GM12875 (cell line): ENCODE data around the gene TOP2A.

ENCODE experiments used
- H3K4me3 ChIP-seq: one replicate; pipeline ENCODE4 v1.5.1; 2011; ENCODE audit warnings: low read depth, low read length, control low read depth
- TF ChIP-seq, protein P1 (sequence below): IDR thresholded peaks from 2 replicates; pipeline ENCODE4 v1.5.1; 2011; ENCODE audit warnings: low read depth, mild to moderate bottlenecking, control low read depth, inconsistent platforms, low read length, moderate library complexity, borderline replicate concordance; ENCODE audit not compliant: insufficient read depth

The TOP2A gene, protein sequence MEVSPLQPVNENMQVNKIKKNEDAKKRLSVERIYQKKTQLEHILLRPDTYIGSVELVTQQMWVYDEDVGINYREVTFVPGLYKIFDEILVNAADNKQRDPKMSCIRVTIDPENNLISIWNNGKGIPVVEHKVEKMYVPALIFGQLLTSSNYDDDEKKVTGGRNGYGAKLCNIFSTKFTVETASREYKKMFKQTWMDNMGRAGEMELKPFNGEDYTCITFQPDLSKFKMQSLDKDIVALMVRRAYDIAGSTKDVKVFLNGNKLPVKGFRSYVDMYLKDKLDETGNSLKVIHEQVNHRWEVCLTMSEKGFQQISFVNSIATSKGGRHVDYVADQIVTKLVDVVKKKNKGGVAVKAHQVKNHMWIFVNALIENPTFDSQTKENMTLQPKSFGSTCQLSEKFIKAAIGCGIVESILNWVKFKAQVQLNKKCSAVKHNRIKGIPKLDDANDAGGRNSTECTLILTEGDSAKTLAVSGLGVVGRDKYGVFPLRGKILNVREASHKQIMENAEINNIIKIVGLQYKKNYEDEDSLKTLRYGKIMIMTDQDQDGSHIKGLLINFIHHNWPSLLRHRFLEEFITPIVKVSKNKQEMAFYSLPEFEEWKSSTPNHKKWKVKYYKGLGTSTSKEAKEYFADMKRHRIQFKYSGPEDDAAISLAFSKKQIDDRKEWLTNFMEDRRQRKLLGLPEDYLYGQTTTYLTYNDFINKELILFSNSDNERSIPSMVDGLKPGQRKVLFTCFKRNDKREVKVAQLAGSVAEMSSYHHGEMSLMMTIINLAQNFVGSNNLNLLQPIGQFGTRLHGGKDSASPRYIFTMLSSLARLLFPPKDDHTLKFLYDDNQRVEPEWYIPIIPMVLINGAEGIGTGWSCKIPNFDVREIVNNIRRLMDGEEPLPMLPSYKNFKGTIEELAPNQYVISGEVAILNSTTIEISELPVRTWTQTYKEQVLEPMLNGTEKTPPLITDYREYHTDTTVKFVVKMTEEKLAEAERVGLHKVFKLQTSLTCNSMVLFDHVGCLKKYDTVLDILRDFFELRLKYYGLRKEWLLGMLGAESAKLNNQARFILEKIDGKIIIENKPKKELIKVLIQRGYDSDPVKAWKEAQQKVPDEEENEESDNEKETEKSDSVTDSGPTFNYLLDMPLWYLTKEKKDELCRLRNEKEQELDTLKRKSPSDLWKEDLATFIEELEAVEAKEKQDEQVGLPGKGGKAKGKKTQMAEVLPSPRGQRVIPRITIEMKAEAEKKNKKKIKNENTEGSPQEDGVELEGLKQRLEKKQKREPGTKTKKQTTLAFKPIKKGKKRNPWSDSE (N-terminal part only)

DNA sequence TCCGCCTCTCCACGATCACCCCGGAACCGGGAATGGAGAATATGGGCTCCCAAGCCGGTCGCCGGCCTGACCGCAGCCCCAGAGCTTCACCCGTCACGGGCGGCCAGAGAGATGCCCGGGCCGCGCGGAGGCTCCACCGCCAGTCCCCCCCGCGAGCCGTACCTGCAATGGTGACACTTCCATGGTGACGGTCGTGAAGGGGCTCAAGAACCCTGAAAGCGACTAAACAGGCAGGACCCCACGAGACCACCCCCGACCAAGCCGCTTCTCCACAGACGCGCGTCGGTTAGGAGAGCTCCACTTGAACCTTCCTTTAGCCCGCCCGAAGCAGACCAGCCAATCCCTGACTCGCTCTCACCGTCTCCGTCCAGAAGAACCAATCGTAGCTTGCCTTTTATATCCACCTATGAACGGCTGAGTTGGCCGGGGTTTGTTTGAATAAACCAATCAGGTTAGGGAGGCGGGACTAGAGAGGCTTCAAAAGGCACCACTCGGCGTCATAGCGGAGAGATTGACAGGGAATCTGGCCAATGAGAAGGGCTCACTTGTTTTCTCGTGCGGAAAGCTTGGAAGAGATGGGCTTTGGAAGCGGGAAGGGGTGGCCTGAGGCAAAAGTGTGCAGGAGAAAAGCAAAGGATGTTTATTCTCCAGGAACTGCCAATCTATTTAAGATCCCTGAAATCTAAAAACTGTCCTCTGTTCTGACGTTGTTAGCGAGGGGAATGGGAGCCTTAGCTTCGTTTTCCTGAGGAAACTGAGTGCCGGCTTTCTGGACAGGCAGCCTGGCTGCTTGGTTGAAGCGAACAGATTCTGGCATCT is at the start of gene TOP2A:
TSS of gene TOP2A (minus strand) at position 288 of the 819 bp plus-strand sequence. CDS start at position 183, 105 bp downstream.
- H3K4me3 ChIP-seq = peak within 1 kb of the TSS; percentile 79
- TF ChIP-seq, protein P1, sequence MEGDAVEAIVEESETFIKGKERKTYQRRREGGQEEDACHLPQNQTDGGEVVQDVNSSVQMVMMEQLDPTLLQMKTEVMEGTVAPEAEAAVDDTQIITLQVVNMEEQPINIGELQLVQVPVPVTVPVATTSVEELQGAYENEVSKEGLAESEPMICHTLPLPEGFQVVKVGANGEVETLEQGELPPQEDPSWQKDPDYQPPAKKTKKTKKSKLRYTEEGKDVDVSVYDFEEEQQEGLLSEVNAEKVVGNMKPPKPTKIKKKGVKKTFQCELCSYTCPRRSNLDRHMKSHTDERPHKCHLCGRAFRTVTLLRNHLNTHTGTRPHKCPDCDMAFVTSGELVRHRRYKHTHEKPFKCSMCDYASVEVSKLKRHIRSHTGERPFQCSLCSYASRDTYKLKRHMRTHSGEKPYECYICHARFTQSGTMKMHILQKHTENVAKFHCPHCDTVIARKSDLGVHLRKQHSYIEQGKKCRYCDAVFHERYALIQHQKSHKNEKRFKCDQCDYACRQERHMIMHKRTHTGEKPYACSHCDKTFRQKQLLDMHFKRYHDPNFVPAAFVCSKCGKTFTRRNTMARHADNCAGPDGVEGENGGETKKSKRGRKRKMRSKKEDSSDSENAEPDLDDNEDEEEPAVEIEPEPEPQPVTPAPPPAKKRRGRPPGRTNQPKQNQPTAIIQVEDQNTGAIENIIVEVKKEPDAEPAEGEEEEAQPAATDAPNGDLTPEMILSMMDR = no peak

DNA sequence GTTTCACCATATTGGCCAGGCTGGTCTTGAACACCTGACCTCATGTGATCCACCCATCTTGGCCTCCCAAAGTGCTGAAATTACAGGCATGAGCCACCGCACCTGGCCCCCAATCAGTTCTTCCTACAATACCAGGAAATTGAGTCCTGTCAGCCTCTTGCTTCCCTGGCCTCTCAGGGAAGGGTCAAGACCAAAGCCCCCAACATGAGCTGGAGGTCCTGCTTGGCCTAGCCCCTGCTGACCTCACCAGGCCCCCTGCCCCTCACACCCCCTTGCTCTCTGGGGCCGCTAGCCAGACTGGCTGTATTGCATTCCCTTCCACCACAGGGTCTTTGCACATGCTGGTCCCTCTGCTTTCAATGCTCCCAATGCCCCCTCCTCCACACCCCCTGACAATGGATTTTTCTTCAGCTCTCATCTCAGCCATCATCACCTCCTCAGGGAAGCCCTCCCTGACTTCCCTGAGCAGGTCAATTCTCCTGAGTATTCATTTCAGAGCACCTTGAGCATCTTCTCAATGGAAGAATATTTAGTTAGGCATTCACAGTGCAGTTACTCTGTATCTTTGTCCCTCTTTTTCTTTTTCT is 49.7 kb upstream of the TOP2A start:
- TF ChIP-seq, protein P1 = no peak
- no peak overlapping the region for H3K4me3 ChIP-seq

DNA sequence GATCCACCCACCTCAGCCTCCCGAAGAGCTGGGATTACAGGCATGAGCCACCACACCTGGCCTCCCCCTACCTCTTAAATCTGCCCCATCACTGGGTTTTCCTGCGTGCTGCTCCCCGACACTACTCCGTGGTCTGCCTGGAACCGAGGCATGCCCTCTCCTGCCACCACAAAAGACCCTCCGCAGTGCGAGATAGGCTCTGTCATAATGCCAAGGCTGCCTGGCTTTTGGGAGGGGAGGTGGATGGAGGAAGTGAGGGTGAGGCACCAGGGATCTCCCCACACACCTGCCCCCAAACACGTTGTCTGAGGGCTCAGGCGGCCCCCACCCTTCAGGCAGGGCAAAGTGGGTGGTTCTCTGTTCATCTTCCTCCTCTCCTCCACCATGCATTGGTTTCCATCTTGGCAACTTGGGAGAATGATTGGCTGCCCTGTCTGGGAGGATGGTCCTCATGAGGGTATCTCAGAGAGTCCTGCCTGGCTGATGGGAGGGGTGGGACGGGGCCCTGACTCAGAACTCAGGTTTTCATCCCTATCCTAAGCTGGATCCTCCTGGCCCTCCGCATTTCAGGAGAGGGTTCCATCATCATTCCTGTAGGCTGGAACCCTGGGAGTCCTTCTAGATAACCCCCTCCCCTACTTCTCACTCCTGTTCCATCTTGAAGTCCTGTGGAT is 48.7 kb upstream of the TOP2A start:
- no peak overlapping the region for H3K4me3 ChIP-seq
- TF ChIP-seq, protein P1 = no peak

DNA sequence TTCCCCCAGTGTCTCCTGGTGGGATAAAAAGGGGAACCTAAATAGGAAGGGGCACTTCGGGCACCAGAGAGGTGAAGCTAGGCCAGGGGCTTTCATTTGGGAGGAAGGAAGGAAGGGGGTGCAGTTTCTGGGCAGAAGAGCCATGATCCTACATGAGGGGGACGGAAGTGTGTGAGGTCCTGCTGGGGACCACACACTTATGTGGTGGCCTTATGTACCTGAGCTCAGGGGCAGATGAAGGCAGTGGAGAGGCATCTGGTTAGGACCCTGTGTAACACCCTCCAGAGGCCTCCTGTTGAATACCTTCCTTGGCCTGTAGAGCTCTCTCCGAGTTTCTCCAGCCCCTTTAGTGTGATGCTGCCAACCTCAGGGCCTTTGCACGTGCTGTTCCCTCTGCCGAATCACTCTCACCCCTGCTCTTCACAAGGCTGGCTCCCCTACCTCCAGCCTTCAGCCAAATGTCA is 46.7 kb upstream of the TOP2A start:
- H3K4me3 ChIP-seq = no peak overlapping the region
- TF ChIP-seq, protein P1 = no peak

DNA sequence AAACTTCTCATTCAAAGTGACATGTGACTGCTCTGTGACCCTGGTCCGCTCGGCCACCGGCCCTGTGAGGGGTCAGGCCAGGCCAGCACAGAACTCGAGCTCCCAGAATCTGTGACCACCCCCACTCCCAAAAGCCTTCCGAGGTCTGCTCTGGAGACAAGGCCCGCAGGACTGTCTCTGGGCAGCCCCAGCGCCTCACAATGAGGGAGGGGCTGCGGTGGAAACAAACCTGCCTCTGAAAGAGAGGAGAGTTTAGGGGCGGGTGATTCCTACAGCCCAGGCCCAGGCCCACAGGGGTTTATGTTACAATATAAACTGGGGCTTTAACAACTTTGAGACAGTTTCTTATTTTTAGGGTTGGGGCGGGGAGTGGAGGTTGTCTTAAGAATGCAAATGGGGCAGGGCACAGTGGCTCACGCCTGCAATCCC is 45.4 kb upstream of the TOP2A start:
- no peak overlapping the region for H3K4me3 ChIP-seq
- TF ChIP-seq, protein P1 = no peak
